HG03571 (cell line): ENCODE measurements around the gene PTH1R.

Experiments
- ATAC-seq: cut with Tn5 transposase; IDR thresholded peaks from one replicate; pipeline ENCODE4 v1.9.1; 2021; ENCODE audit not compliant: unreplicated experiment

PTH1R gene

GRCh38 chr3:46898321-46899150 is 21.0 kb downstream of the PTH1R start:
- ATAC-seq: no peak

GRCh38 chr3:46899151-46900006 is 21.9 kb downstream of the PTH1R start:
- ATAC-seq: no peak

- ATAC-seq: no peak
Measured at GRCh38 chr3:46900007-46900292, 22.4 kb downstream of the PTH1R start.

GRCh38 chr3:46900356-46900755 is 22.8 kb downstream of the PTH1R start:
- no peak for ATAC-seq

- ATAC-seq: no peak
Measured at GRCh38 chr3:46901061-46901460, 23.5 kb downstream of the PTH1R start.

- no peak for ATAC-seq
Measured at GRCh38 chr3:46901591-46902187, 24.2 kb downstream of the PTH1R start.

- ATAC-seq: no peak
Measured at GRCh38 chr3:46902188-46902631, 24.7 kb downstream of the PTH1R start.

GRCh38 chr3:46903341-46904302 is 26.1 kb downstream of the PTH1R start:
- no peak for ATAC-seq

- ATAC-seq: no peak
Measured at GRCh38 chr3:46904303-46905212, 27.0 kb downstream of the PTH1R start.

- no peak for ATAC-seq
Measured at GRCh38 chr3:46905213-46905560, 27.7 kb downstream of the PTH1R start.

GRCh38 chr3:46905661-46906451 is 28.3 kb downstream of the PTH1R start:
- ATAC-seq: no peak

GRCh38 chr3:46906471-46907058 is 29.0 kb downstream of the PTH1R start:
- ATAC-seq: no peak

GRCh38 chr3:46907271-46907670 is 29.8 kb downstream of the PTH1R start:
- no peak for ATAC-seq

- no peak for ATAC-seq
Measured at GRCh38 chr3:46907960-46908293, 30.4 kb downstream of the PTH1R start.

- ATAC-seq: no peak
Measured at GRCh38 chr3:46908294-46908985, 30.9 kb downstream of the PTH1R start.

GRCh38 chr3:46908986-46909534 is 31.5 kb downstream of the PTH1R start:
- no peak for ATAC-seq

GRCh38 chr3:46909535-46910161 is 32.1 kb downstream of the PTH1R start:
- no peak for ATAC-seq
